Left lung (tissue), 10 donors: ENCODE data around the gene GSTK1. TPM values are rescaled to one million over a fixed set of nuclear protein-coding genes. Genes with fewer than 3 reads are reported as not detected.
A peak's percentile ranks its signal among the peaks of the same experiment; 100 is the strongest.

Source experiments
- ATAC-seq: fragments of 200-7000 bp; cut with Tn5 transposase; one replicate; pipeline ENCODE4 v1.9.1; 2020; ENCODE audit warnings: moderate library complexity
- DNase-seq, 4 donors: peaks; one replicate each; pipeline ENCODE4 v3.0.0-alpha.2; 2013 to 2020
- H3K27ac ChIP-seq, 2 donors: fragments of 200-600 bp; sonication (generic) in 1 of 2; one replicate each; pipeline versions ENCODE4 v1.5.0 to v1.8.0; 2020 to 2021
- H3K27me3 ChIP-seq, 2 donors: fragments of 200-600 bp; sonication (generic) in 1 of 2; one replicate each; pipeline versions ENCODE4 v1.5.0 to v1.8.0; 2020 to 2021
- H3K36me3 ChIP-seq, 2 donors: fragments of 200-600 bp; sonication (generic) in 1 of 2; one replicate each; pipeline versions ENCODE4 v1.5.0 to v1.8.0; 2020 to 2021
- H3K4me1 ChIP-seq, 2 donors: fragments of 200-600 bp; one replicate each; pipeline ENCODE4 v1.8.0; 2021
- H3K4me3 ChIP-seq, 2 donors: fragments of 200-600 bp; sonication (generic) in 1 of 2; one replicate each; pipeline versions ENCODE4 v1.5.0 to v1.8.0; 2020 to 2021; ENCODE audit warnings: mild to moderate bottlenecking in 1 of 2
- H3K9me3 ChIP-seq, 2 donors: fragments of 200-600 bp; sonication (generic) in 1 of 2; one replicate each; pipeline versions ENCODE4 v1.5.0 to v1.8.0; 2020 to 2021
- CTCF ChIP-seq, 2 donors: fragments of 200-600 bp; sonication (generic) in 1 of 2; IDR thresholded peaks; one replicate each; pipeline versions ENCODE4 v1.5.0 to v1.8.0; 2021; ENCODE audit warnings: antibody characterized with exemption in 2 of 2
- intact Hi-C, 2 donors: fragments of 100-400 bp; cut with DNase I; formaldehyde crosslinking; loops; one replicate each; pipeline versions ENCODE4 v1.11.2 to v1.14.2; 2022
- polyA plus RNA-seq, 6 donors: library from polyadenylated mRNA; unstranded; fragments of 120-200 nt; gene quantifications; one replicate each; pipeline ENCODE4 v1.2.1, GENCODE V29; 2013; ENCODE audit not compliant: insufficient read length in 6 of 6
- total RNA-seq, 2 donors: library from RNA; stranded (reverse); fragmentation: NEBNext Ultra II Directional; extraction: Animal tissue kit (Norgen Biotek cat#: 25700); gene quantifications; one replicate each; pipeline ENCODE4 v1.2.1, GENCODE V29; 2021
- donor health status: DM: no; HTN: yes; CAD: no.
- donor health status: DM: no; HTN: no; CAD: no.

Gene GSTK1
- total and polyA plus RNA-seq, 8 donors = 109 to 151 (median 122) TPM

GRCh38 chr7:143318661-143319060 is 55.4 kb downstream of the GSTK1 start:
- peaks cover 0 to 8% of the 10 kb centered on the region in 2 donors for H3K4me1 ChIP-seq
- DNase-seq (no peak), ATAC-seq (peak; percentile 42)

More at GRCh38 chr7:143318661-143319060, 55.4 kb downstream of the GSTK1 start:
- H3K27me3 ChIP-seq = no peaks in the 10 kb centered on the region
- TF ChIP-seq CTCF (IDR thresholded peaks at IDR 0.05) = no peak
- H3K36me3 ChIP-seq = no peaks in the 10 kb centered on the region
- H3K4me3 ChIP-seq = no peak overlapping the region
- no peak overlapping the region for H3K27ac ChIP-seq
- intact Hi-C loops = no loop called here
- H3K9me3 ChIP-seq = no peaks in the 10 kb centered on the region

Other genes with a start within 250 kb of the GSTK1 start
- not detected for gene OR9A2, start 236.3 kb upstream of the GSTK1 start, total RNA-seq
- not detected for gene OR9A2, start 236.3 kb upstream of the GSTK1 start, polyA plus RNA-seq
- not detected for gene OR6V1, start 211.1 kb upstream of the GSTK1 start, total RNA-seq
- gene OR6V1, start 211.1 kb upstream of the GSTK1 start, polyA plus RNA-seq = not detected
- gene PIP, start 131.4 kb upstream of the GSTK1 start, total RNA-seq = 1 to 10 TPM in 1 of 2 donors, not detected in 1; 6.9 TPM
- not detected for gene PIP, start 131.4 kb upstream of the GSTK1 start, polyA plus RNA-seq
- not detected for gene TAS2R39, start 80.0 kb upstream of the GSTK1 start, total RNA-seq
- gene TAS2R39, start 80.0 kb upstream of the GSTK1 start, polyA plus RNA-seq = not detected
- gene TAS2R40, start 41.4 kb upstream of the GSTK1 start, total RNA-seq = not detected
- not detected for gene TAS2R40, start 41.4 kb upstream of the GSTK1 start, polyA plus RNA-seq
- 10 to 100 TPM; 18.5 to 48.1 TPM for gene TMEM139, start 21.5 kb downstream of the GSTK1 start, total RNA-seq
- gene TMEM139, start 21.5 kb downstream of the GSTK1 start, polyA plus RNA-seq = 1 to 10 TPM; 3.0 to 9.0 (median 7.0) TPM
- gene CASP2, start 24.9 kb downstream of the GSTK1 start, total RNA-seq = 10 to 100 TPM; 36.3 to 43.0 TPM
- gene CASP2, start 24.9 kb downstream of the GSTK1 start, polyA plus RNA-seq = 10 to 100 TPM; 54.6 to 66.0 (median 61.7) TPM
- under 1 TPM; 0.08 to 0.09 TPM for gene CLCN1, start 52.7 kb downstream of the GSTK1 start, total RNA-seq
- under 1 TPM in 1 of 6 donors, not detected in 5; 0.08 TPM for gene CLCN1, start 52.7 kb downstream of the GSTK1 start, polyA plus RNA-seq
- gene FAM131B, start 99.3 kb downstream of the GSTK1 start, total RNA-seq = 1 to 10 TPM in 1 of 2 donors, under 1 TPM in 1; 0.60 to 1.6 TPM
- 1 to 10 TPM; 1.4 to 2.3 (median 1.8) TPM for gene FAM131B, start 99.3 kb downstream of the GSTK1 start, polyA plus RNA-seq
- 100 to 1,000 TPM; 180 to 307 TPM for gene ZYX, start 117.9 kb downstream of the GSTK1 start, total RNA-seq
- gene ZYX, start 117.9 kb downstream of the GSTK1 start, polyA plus RNA-seq = 100 to 1,000 TPM; 117 to 249 (median 181) TPM
- 10 to 100 TPM; 11.6 to 16.1 TPM for gene EPHA1, start 145.4 kb downstream of the GSTK1 start, total RNA-seq
- gene EPHA1, start 145.4 kb downstream of the GSTK1 start, polyA plus RNA-seq = 10 to 100 TPM; 13.5 to 17.5 (median 14.5) TPM
- gene TAS2R60, start 180.0 kb downstream of the GSTK1 start, total RNA-seq = not detected
- not detected for gene TAS2R60, start 180.0 kb downstream of the GSTK1 start, polyA plus RNA-seq
- not detected for gene TAS2R41, start 214.4 kb downstream of the GSTK1 start, total RNA-seq
- gene TAS2R41, start 214.4 kb downstream of the GSTK1 start, polyA plus RNA-seq = not detected